Mesendoderm (in vitro differentiated cells): Measurements from ENCODE around the gene DNAJC15.

Experiments used
- DNase-seq: peaks from one replicate; pipeline ENCODE4 v3.0.0; 2013
- H2AK5ac ChIP-seq: 2 replicates; pipeline ENCODE4 v1.6.1; 2013; ENCODE audit warnings: low read length, inconsistent platforms
- H2BK120ac ChIP-seq: 2 replicates; pipeline ENCODE4 v1.6.1; 2013; ENCODE audit warnings: low read depth, mild to moderate bottlenecking, low read length, moderate library complexity, mixed read lengths
- H2BK15ac ChIP-seq: replicated peaks from 2 replicates; pipeline ENCODE4 v1.6.1; 2013; ENCODE audit warnings: low read depth, mild to moderate bottlenecking, moderate library complexity
- H2BK5ac ChIP-seq: 2 replicates; pipeline ENCODE4 v1.6.1; 2013; ENCODE audit warnings: low read length, inconsistent platforms
- H3K18ac ChIP-seq: 2 replicates; pipeline ENCODE4 v1.6.1; 2013; ENCODE audit warnings: mild to moderate bottlenecking, low read length, mixed read lengths
- H3K23ac ChIP-seq: one replicate; pipeline ENCODE4 v1.6.1; 2013; ENCODE audit warnings: low read length
- H3K27ac ChIP-seq: 2 replicates; pipeline ENCODE4 v1.5.1; 2013; ENCODE audit warnings: low read depth, mild to moderate bottlenecking, inconsistent platforms, low read length, moderate library complexity
- H3K27me3 ChIP-seq: 2 replicates; pipeline ENCODE4 v1.6.1; 2013; ENCODE audit warnings: low read length, control low read depth, mild to moderate bottlenecking, inconsistent platforms; ENCODE audit not compliant: insufficient read depth, poor library complexity
- H3K36me3 ChIP-seq: 2 replicates; pipeline ENCODE4 v1.6.1; 2013; ENCODE audit warnings: low read length, inconsistent platforms; ENCODE audit not compliant: control insufficient read depth, insufficient read depth
- H3K4ac ChIP-seq: one replicate; pipeline ENCODE4 v1.6.1; 2013; ENCODE audit warnings: low read depth, mild to moderate bottlenecking, low read length, moderate library complexity
- H3K4me1 ChIP-seq: 2 replicates; pipeline ENCODE4 v1.6.1; 2013; ENCODE audit warnings: low read depth, low read length, inconsistent platforms; ENCODE audit not compliant: control insufficient read depth
- H3K4me2 ChIP-seq: 2 replicates; pipeline ENCODE4 v1.6.1; 2013; ENCODE audit warnings: low read length
- H3K4me3 ChIP-seq: 2 replicates; pipeline ENCODE4 v1.5.1; 2013; ENCODE audit warnings: mild to moderate bottlenecking, low read length
- H3K56ac ChIP-seq: one replicate; pipeline ENCODE4 v1.6.1; 2013; ENCODE audit warnings: low read length
- H3K79me1 ChIP-seq: 2 replicates; pipeline ENCODE4 v1.6.1; 2013; ENCODE audit warnings: low read length, inconsistent platforms
- H3K79me2 ChIP-seq: 2 replicates; pipeline ENCODE4 v1.6.1; 2013; ENCODE audit warnings: mild to moderate bottlenecking, low read length; ENCODE audit not compliant: control insufficient read depth, insufficient read depth
- H3K9ac ChIP-seq: 2 replicates; pipeline ENCODE4 v1.6.1; 2013; ENCODE audit warnings: low read length, inconsistent platforms
- H4K5ac ChIP-seq: one replicate; pipeline ENCODE4 v1.6.1; 2013; ENCODE audit warnings: low read length
- H4K8ac ChIP-seq: one replicate; pipeline ENCODE4 v1.6.1; 2013; ENCODE audit warnings: low read depth, mild to moderate bottlenecking, control low read depth, low read length, moderate library complexity
- WGBS: extraction: QIAGEN DNeasy Blood & Tissue Kit; methylation state at CpG from one replicate; pipeline ENCODE4 v1.1.7; 2013; ENCODE audit warnings: low lambda C conversion rate, missing lambda C conversion rate; ENCODE audit not compliant: insufficient coverage; ENCODE audit errors: extremely low coverage; 5-methylcytosine and 5-hydroxymethylcytosine counted together

DNAJC15 gene

DNA sequence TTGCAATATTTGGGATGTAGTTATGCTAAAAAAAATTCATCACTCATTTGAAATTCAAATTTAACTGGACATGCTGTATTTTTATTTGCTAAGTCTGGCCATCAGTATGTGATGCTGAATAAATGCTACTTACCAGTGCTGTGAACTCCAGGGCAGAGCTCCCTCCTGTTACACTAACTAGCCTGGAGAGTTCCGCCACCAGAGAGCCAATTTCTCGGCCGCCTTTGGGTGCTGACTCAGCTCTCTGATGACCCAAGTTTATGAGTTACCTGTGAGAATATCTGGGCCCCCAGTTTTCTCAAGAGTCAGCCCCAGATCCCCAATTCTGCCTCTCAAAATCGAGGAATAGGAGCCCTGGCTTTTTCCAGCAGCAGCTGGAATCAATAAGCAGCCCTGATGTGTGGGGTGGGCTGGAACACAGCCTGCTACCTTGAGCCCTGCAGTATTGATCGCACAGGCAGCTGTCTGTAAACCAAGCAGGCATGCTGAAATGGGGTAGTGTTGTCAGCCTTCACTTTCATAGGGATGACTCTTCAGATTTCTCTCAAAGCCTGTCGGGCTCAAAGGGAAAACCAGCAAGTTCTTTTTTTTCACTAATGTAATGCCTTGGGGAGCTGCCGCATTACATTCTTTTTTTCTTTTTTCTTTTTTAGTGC, 113.7 kb downstream of the DNAJC15 start:
- Histone ChIP-seq H3K4me3 (no peak overlapping the region), H4K8ac (no peak overlapping the region), H3K79me1 (no peaks in the 10 kb centered on the region), H3K4me2 (no peak overlapping the region), H2BK5ac (no peak overlapping the region), H2BK120ac (no peak overlapping the region), H2BK15ac (no peak overlapping the region), H4K5ac (no peak overlapping the region), H3K9ac (no peak overlapping the region), H3K27ac (no peak overlapping the region), H3K23ac (no peak overlapping the region), H3K4me1 (peaks cover 14% of the 10 kb centered on the region), H3K79me2 (no peaks in the 10 kb centered on the region), H2AK5ac (no peak overlapping the region), H3K56ac (peak overlapping the region; percentile 30), H3K36me3 (no peaks in the 10 kb centered on the region), H3K27me3 (no peaks in the 10 kb centered on the region), H3K18ac (no peak overlapping the region), H3K4ac (no peak overlapping the region)
- no CpG with 5 or more reads among the region's 7 CpGs for WGBS
- no peak for DNase-seq

- Histone ChIP-seq H2BK5ac (no peak overlapping the region), H3K18ac (no peak overlapping the region)
Measured at GRCh38 chr13:43139211-43139610, 115.8 kb downstream of the DNAJC15 start.

DNA sequence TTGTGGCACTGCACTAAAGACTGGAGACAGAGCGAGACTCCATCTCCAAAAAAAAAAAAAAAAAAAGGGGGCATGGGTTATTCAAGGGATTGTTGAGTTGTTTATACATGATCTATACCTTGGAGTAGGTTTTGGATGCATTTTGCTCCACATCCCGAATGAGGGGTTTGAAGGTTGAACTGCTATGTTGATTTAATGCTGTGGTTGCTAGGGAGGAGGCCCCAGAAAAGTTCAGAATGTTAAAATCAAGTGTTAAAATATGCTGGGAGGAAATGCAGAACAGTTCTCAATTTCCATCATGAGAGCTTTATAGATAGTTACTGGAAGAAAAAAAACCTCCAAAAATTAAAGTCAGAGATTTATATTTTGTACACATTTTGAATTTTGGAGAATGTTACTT, 116.5 kb downstream of the DNAJC15 start:
- Histone ChIP-seq H4K5ac (no peak overlapping the region), H2AK5ac (no peak overlapping the region), H3K18ac (no peak overlapping the region), H3K4me3 (no peak overlapping the region), H3K4me2 (no peak overlapping the region), H3K9ac (no peak overlapping the region), H2BK15ac (no peak overlapping the region), H3K27me3 (no peaks in the 10 kb centered on the region), H3K4ac (no peak overlapping the region), H3K4me1 (peaks cover 13% of the 10 kb centered on the region), H2BK5ac (no peak overlapping the region), H3K27ac (no peak overlapping the region), H3K23ac (no peak overlapping the region), H2BK120ac (no peak overlapping the region), H3K36me3 (no peaks in the 10 kb centered on the region), H3K79me2 (no peaks in the 10 kb centered on the region), H3K79me1 (no peaks in the 10 kb centered on the region), H3K56ac (no peak overlapping the region), H4K8ac (no peak overlapping the region)
- no CpG with 5 or more reads among the region's 2 CpGs for WGBS
- no peak for DNase-seq

More at GRCh38 chr13:43139211-43139610, 115.8 kb downstream of the DNAJC15 start:
- H3K4me2 ChIP-seq: no peak overlapping the region
- H2BK15ac ChIP-seq: no peak overlapping the region
- no peak overlapping the region for H3K4ac ChIP-seq
- H3K4me1 ChIP-seq: peaks cover 13% of the 10 kb centered on the region
- no CpG with 5 or more reads among the region's 2 CpGs for WGBS
- no peaks in the 10 kb centered on the region for H3K79me1 ChIP-seq
- no peaks in the 10 kb centered on the region for H3K79me2 ChIP-seq
- no peak overlapping the region for H4K5ac ChIP-seq
- H3K56ac ChIP-seq: no peak overlapping the region
- no peak overlapping the region for H4K8ac ChIP-seq
- H3K23ac ChIP-seq: no peak overlapping the region
- no peaks in the 10 kb centered on the region for H3K27me3 ChIP-seq
- no peak overlapping the region for H2BK120ac ChIP-seq
- H2AK5ac ChIP-seq: peak overlapping the region; percentile 46
- DNase-seq: no peak
- no peak overlapping the region for H3K27ac ChIP-seq
- no peak overlapping the region for H3K9ac ChIP-seq
- no peaks in the 10 kb centered on the region for H3K36me3 ChIP-seq
- H3K4me3 ChIP-seq: no peak overlapping the region

DNA sequence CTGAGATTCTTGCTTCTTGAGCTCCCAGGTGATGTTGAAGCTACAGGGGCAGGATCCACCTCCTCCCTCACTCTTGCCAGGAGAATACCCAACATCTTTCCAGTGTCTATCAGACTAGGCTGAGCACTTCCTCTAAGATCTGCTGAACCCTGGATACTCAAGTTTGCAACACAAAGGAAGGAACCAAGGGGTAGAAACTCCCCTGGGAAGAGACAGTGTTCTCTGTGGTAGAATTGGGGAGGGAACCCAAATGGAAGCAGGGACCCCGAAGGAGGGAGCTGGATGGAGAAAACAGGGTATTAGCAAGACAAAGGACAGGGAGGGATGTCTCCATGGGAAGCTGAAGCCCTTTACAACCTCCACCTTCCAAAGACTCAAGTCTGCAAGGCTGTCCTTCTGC, 117.6 kb downstream of the DNAJC15 start:
- no peaks in the 10 kb centered on the region for H3K27me3 ChIP-seq
- no peak overlapping the region for H2BK120ac ChIP-seq
- no peak overlapping the region for H4K5ac ChIP-seq
- DNase-seq: no peak
- no CpG with 5 or more reads among the region's 1 CpG for WGBS
- H3K4ac ChIP-seq: no peak overlapping the region
- H3K4me1 ChIP-seq: peaks cover 11% of the 10 kb centered on the region
- no peak overlapping the region for H4K8ac ChIP-seq
- no peak overlapping the region for H3K18ac ChIP-seq
- H3K4me3 ChIP-seq: no peak overlapping the region
- H2AK5ac ChIP-seq: no peak overlapping the region
- no peak overlapping the region for H3K27ac ChIP-seq
- H3K79me2 ChIP-seq: no peaks in the 10 kb centered on the region
- no peaks in the 10 kb centered on the region for H3K36me3 ChIP-seq
- no peak overlapping the region for H3K9ac ChIP-seq
- no peak overlapping the region for H3K4me2 ChIP-seq
- H2BK5ac ChIP-seq: no peak overlapping the region
- no peak overlapping the region for H2BK15ac ChIP-seq
- H3K56ac ChIP-seq: no peak overlapping the region
- H3K23ac ChIP-seq: no peak overlapping the region
- H3K79me1 ChIP-seq: no peaks in the 10 kb centered on the region

DNA sequence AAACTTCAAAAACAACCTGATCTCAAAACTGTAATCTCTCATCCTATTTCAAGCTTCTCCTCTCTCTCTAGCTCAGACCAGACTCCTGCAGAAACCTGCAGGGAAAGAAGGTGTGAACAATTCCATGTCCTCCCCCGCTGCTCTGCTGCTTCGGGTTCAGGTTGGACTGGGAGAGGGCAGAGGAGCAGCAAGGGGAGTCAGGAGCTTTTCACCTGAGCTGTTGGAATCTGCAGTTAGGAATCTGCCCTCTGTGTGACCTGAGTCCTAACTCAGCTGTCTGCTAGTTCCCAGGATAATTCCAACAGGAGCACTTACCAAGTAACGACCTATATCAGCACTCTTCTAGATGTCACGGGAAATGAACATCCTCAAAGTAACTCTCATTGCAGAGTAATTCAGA, 118.3 kb downstream of the DNAJC15 start:
- Histone ChIP-seq H3K4me2 (no peak overlapping the region), H2AK5ac (no peak overlapping the region), H3K4me3 (no peak overlapping the region), H3K79me1 (no peaks in the 10 kb centered on the region), H3K4ac (no peak overlapping the region), H2BK5ac (no peak overlapping the region), H3K36me3 (no peaks in the 10 kb centered on the region), H2BK15ac (no peak overlapping the region), H3K27ac (no peak overlapping the region), H3K9ac (no peak overlapping the region), H3K79me2 (no peaks in the 10 kb centered on the region), H3K18ac (no peak overlapping the region), H2BK120ac (no peak overlapping the region), H3K56ac (no peak overlapping the region), H4K5ac (no peak overlapping the region), H3K4me1 (peaks cover 11% of the 10 kb centered on the region), H3K27me3 (no peaks in the 10 kb centered on the region), H3K23ac (no peak overlapping the region), H4K8ac (no peak overlapping the region)
- peak; percentile 76 for DNase-seq
- no CpG with 5 or more reads among the region's 4 CpGs for WGBS

- no peak overlapping the region for H3K27ac ChIP-seq
- no peak overlapping the region for H3K18ac ChIP-seq
- H3K79me2 ChIP-seq: no peaks in the 10 kb centered on the region
- no peak overlapping the region for H4K5ac ChIP-seq
- no peak overlapping the region for H4K8ac ChIP-seq
- no peak overlapping the region for H3K4ac ChIP-seq
- no peak overlapping the region for H3K4me3 ChIP-seq
- H2BK120ac ChIP-seq: no peak overlapping the region
- no peaks in the 10 kb centered on the region for H3K27me3 ChIP-seq
- WGBS: no CpG with 5 or more reads among the region's 3 CpGs
- no peak for DNase-seq
- H2BK15ac ChIP-seq: no peak overlapping the region
- no peak overlapping the region for H3K9ac ChIP-seq
- no peak overlapping the region for H2AK5ac ChIP-seq
- peaks cover 11% of the 10 kb centered on the region for H3K4me1 ChIP-seq
- H3K36me3 ChIP-seq: no peaks in the 10 kb centered on the region
- H3K79me1 ChIP-seq: no peaks in the 10 kb centered on the region
- no peak overlapping the region for H3K23ac ChIP-seq
- no peak overlapping the region for H3K4me2 ChIP-seq
- no peak overlapping the region for H2BK5ac ChIP-seq
- H3K56ac ChIP-seq: no peak overlapping the region
Measured at GRCh38 chr13:43143591-43143990, 120.2 kb downstream of the DNAJC15 start.
